Stimulated activated CD8-positive, alpha-beta memory T cell treated with anti-CD3 and anti-CD28 coated beads, Interleukin-7, amount 100 ng/mL, for 24 hours (primary cell): ENCODE data around the gene E2F2.

ENCODE experiments used
- DNase-seq: peaks from one replicate; pipeline ENCODE4 v3.0.0-alpha.2; 2020; ENCODE audit warnings: low read depth

E2F2 gene

GRCh38 chr1:23460519-23460918 is 70.5 kb downstream of the E2F2 start:
- no peak for DNase-seq

- DNase-seq, result no peak
Observed at GRCh38 chr1:23459338-23459757, 71.7 kb downstream of the E2F2 start.
